PC-9 (cell line): ENCODE results near the gene INSM2. TPM values are rescaled to one million over a fixed set of nuclear protein-coding genes. Genes with fewer than 3 reads are reported as not detected.

Source experiments
- BruUV-seq: library from RNA; stranded (reverse); fragments of 400-500 nt; replicated peaks from 2 replicates; lab custom pipeline; 2021; lab: Mats Ljungman, UMichigan
- CTCF ChIA-PET: fragments of 300-600 bp; sonication (Branson Sonifier 250); formaldehyde crosslinking; loops from one replicate; lab custom pipeline; 2022; ENCODE audit warnings: antibody characterized with exemption; lab: Charles Lee
- POLR2A ChIA-PET: fragments of 300-600 bp; sonication (Branson Sonifier 250); formaldehyde crosslinking; loops from one replicate; lab custom pipeline; 2022; ENCODE audit warnings: antibody characterized with exemption; ENCODE audit not compliant: unreplicated experiment; lab: Charles Lee
- DNase-seq, 2 experiments: peaks; one replicate each; pipeline versions ENCODE4 v3.0.0 to v3.0.0-alpha.2; 2015 to 2022; ENCODE audit warnings: mixed read lengths in 1 of 2
- H2AFZ ChIP-seq: fragments of 200-600 bp; sonication (generic); 2 replicates; pipeline ENCODE4 v1.8.1; 2017; ENCODE audit warnings: antibody characterized with exemption
- H3F3A ChIP-seq: fragments of 200-600 bp; sonication (generic); 2 replicates; pipeline ENCODE4 v1.8.1; 2017; ENCODE audit warnings: antibody characterized with exemption, mild to moderate bottlenecking, low read depth; ENCODE audit not compliant: insufficient read depth
- H3K27ac ChIP-seq: fragments of 200-600 bp; sonication (generic); 2 replicates; pipeline ENCODE4 v1.6.1; 2016; ENCODE audit warnings: mixed run types
- H3K27me3 ChIP-seq: fragments of 200-600 bp; sonication (generic); 2 replicates; pipeline ENCODE4 v1.6.1; 2016; ENCODE audit warnings: low read depth, mixed run types; ENCODE audit not compliant: insufficient read depth
- H3K36me3 ChIP-seq: fragments of 200-600 bp; sonication (generic); 2 replicates; pipeline ENCODE4 v1.6.1; 2016; ENCODE audit warnings: low read depth, mixed run types
- H3K4me1 ChIP-seq: fragments of 200-600 bp; sonication (generic); replicated peaks from 2 replicates; pipeline ENCODE4 v1.6.1; 2016; ENCODE audit warnings: mixed run types; ENCODE audit not compliant: insufficient read depth
- H3K4me2 ChIP-seq: fragments of 200-600 bp; sonication (generic); 2 replicates; pipeline ENCODE4 v1.6.1; 2017; ENCODE audit warnings: mixed run types
- H3K4me3 ChIP-seq: fragments of 200-600 bp; sonication (generic); 2 replicates; pipeline ENCODE4 v1.6.1; 2016; ENCODE audit warnings: mixed run types
- H3K79me2 ChIP-seq: fragments of 200-600 bp; sonication (generic); 2 replicates; pipeline ENCODE4 v1.6.1; 2017; ENCODE audit warnings: low read depth, mixed run types
- H3K9me2 ChIP-seq: fragments of 200-600 bp; sonication (generic); 2 replicates; pipeline ENCODE4 v1.8.1; 2017; ENCODE audit warnings: mild to moderate bottlenecking; ENCODE audit not compliant: insufficient read depth
- H3K9me3 ChIP-seq: fragments of 200-600 bp; sonication (generic); 2 replicates; pipeline ENCODE4 v1.8.1; 2016; ENCODE audit warnings: low read depth; ENCODE audit not compliant: insufficient read depth
- H4K20me1 ChIP-seq: fragments of 200-600 bp; sonication (generic); 2 replicates; pipeline ENCODE4 v1.8.1; 2017; ENCODE audit not compliant: insufficient read depth
- EZH2 ChIP-seq: fragments of 200-600 bp; sonication (generic); IDR thresholded peaks from 2 replicates; pipeline ENCODE4 v1.8.0; 2017; ENCODE audit warnings: antibody characterized with exemption, low read depth
- intact Hi-C: fragments of 100-400 bp; cut with micrococcal nuclease; formaldehyde crosslinking; loops from one replicate; pipeline ENCODE4 v1.10.0; 2022; ENCODE audit not compliant: unreplicated experiment
- total RNA-seq: library from RNA; stranded (reverse); gene quantifications from 2 replicates; pipeline ENCODE4 v1.2.3, GENCODE V29; 2021
- TF ChIP-seq, protein P1 (sequence below): fragments of 200-600 bp; sonication (generic); conservative IDR thresholded peaks from 2 replicates; pipeline ENCODE4 v1.6.1; 2017; ENCODE audit warnings: mixed run types, antibody characterized with exemption, mild to moderate bottlenecking, moderate library complexity

Gene INSM2
- total RNA-seq, 1 experiment from 2014 or later, result not detected

DNA sequence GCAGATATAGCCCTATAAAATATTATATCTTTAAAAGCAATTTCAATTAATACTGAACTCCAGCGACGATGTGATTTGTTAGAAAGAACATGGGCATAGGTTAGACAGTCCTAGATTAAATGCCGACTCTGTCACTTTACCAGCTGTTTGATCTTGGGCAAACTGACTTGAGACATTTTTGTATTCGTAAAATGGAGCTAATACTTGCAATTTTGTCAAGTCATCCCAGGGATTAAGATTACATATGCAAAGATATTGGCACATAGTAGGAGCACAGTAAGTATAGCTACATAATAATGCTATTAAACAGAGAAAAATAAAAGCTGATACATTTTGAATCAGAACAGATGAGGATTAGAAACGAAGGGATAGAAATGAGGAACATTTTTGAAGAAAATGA, 9.0 kb downstream of the INSM2 start:
- ChIA-PET CTCF (interaction anchor here (0.6 kb wide), 1 partner anchor 271 kb away, joined by 3 read pairs; no protein-coding TSS in a partner anchor), POLR2A (no interaction called here)
- Histone ChIP-seq H3K79me2 (no peaks in the 10 kb centered on the region), H3K9me3 (no peaks in the 10 kb centered on the region), H3K27ac (no peak overlapping the region), H4K20me1 (no peaks in the 10 kb centered on the region), H3K36me3 (no peaks in the 10 kb centered on the region), H3K4me2 (no peak overlapping the region), H3K4me1 (no peaks in the 10 kb centered on the region), H2AFZ (no peak overlapping the region), H3K27me3 (no peaks in the 10 kb centered on the region), H3K4me3 (no peak overlapping the region), H3F3A (no peaks in the 10 kb centered on the region), H3K9me2 (no peaks in the 10 kb centered on the region)
- intact Hi-C loops, result no loop called here
- TF ChIP-seq, protein P1, sequence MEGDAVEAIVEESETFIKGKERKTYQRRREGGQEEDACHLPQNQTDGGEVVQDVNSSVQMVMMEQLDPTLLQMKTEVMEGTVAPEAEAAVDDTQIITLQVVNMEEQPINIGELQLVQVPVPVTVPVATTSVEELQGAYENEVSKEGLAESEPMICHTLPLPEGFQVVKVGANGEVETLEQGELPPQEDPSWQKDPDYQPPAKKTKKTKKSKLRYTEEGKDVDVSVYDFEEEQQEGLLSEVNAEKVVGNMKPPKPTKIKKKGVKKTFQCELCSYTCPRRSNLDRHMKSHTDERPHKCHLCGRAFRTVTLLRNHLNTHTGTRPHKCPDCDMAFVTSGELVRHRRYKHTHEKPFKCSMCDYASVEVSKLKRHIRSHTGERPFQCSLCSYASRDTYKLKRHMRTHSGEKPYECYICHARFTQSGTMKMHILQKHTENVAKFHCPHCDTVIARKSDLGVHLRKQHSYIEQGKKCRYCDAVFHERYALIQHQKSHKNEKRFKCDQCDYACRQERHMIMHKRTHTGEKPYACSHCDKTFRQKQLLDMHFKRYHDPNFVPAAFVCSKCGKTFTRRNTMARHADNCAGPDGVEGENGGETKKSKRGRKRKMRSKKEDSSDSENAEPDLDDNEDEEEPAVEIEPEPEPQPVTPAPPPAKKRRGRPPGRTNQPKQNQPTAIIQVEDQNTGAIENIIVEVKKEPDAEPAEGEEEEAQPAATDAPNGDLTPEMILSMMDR, result no peak
- TF ChIP-seq EZH2, result no peak
- BruUV-seq, result no TSS peak
- no peak for DNase-seq

DNA sequence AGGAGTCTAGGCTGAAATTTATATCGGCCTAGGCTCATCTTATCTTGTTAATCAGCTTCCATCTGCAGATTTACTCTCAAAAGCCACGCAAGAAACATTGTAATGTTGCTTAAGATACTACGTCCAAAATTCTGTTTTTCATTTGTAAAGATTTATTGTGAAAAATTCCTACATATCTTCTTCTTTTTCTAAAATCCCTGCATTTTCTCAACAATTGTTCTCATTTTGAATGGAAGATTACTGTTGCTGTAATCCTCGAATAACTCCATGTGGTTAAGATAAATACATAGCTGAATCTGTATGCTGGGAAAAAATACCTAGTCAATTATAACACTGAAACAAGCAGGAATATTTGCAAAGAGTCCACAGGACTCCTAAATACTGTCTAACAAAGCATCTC, 15.6 kb downstream of the INSM2 start:
- Histone ChIP-seq H3K36me3 (no peaks in the 10 kb centered on the region), H3K4me2 (no peak overlapping the region), H3K27me3 (no peaks in the 10 kb centered on the region), H4K20me1 (no peaks in the 10 kb centered on the region), H3K9me3 (no peaks in the 10 kb centered on the region), H2AFZ (no peak overlapping the region), H3K4me1 (no peaks in the 10 kb centered on the region), H3K27ac (no peak overlapping the region), H3K79me2 (no peaks in the 10 kb centered on the region), H3F3A (no peaks in the 10 kb centered on the region), H3K9me2 (no peaks in the 10 kb centered on the region), H3K4me3 (no peak overlapping the region)
- CTCF ChIA-PET, result no interaction called here
- DNase-seq, result no peak
- BruUV-seq, result no TSS peak
- POLR2A ChIA-PET, result no interaction called here
- no peak for TF ChIP-seq EZH2
- intact Hi-C loops, result no loop called here

DNA sequence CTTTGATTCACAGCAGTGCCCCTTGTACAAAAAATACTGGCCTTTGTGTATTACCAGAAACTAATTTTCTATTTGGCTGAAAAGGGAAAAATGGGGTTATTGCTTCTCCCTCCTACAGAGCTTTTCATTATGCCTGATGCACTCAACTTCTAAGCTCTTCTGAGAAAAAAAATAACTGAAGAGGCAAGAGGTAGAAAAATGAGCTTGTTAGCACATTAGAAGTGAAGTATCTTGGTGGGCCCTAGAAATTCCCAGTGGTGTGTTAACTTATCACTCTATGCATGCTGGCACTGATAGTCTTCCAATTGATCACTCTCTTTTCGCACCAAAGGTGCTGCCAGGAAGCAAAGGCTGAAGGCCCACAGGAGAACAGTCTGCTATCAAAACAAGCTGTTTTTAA, 17.1 kb downstream of the INSM2 start:
- no TSS peak for BruUV-seq

More for the DNA sequence above, 17.1 kb downstream of the INSM2 start:
- H3K79me2 ChIP-seq, result no peaks in the 10 kb centered on the region
- H4K20me1 ChIP-seq, result no peaks in the 10 kb centered on the region
- no peaks in the 10 kb centered on the region for H3K9me2 ChIP-seq
- no peaks in the 10 kb centered on the region for H3F3A ChIP-seq
- H3K27ac ChIP-seq, result no peak overlapping the region
- H3K4me1 ChIP-seq, result no peaks in the 10 kb centered on the region
- H3K9me3 ChIP-seq, result no peaks in the 10 kb centered on the region
- no peak for DNase-seq
- no peak overlapping the region for H3K4me3 ChIP-seq
- H3K36me3 ChIP-seq, result no peaks in the 10 kb centered on the region
- ChIA-PET CTCF (no interaction called here), POLR2A (no interaction called here)
- intact Hi-C loops, result no loop called here
- no peak overlapping the region for H2AFZ ChIP-seq
- H3K4me2 ChIP-seq, result no peak overlapping the region
- TF ChIP-seq EZH2, result no peak
- TF ChIP-seq, protein P1, result no peak
- H3K27me3 ChIP-seq, result no peaks in the 10 kb centered on the region
